GM15510 (cell line): Measurements from ENCODE around the gene C1orf50.

Experiments used
- POLR2A ChIP-seq: IDR thresholded peaks from 3 replicates; pipeline ENCODE4 v1.6.1; 2011; ENCODE audit warnings: borderline replicate concordance; ENCODE audit not compliant: insufficient read length; ENCODE audit errors: extremely low read depth

Gene C1orf50

GRCh38 chr1:42750041-42750440, 17.0 kb upstream of the C1orf50 start:
- no peak for TF ChIP-seq POLR2A

- TF ChIP-seq POLR2A, result no peak
These were observed 14.8 kb upstream of the C1orf50 start for GRCh38 chr1:42752284-42752683.

DNA sequence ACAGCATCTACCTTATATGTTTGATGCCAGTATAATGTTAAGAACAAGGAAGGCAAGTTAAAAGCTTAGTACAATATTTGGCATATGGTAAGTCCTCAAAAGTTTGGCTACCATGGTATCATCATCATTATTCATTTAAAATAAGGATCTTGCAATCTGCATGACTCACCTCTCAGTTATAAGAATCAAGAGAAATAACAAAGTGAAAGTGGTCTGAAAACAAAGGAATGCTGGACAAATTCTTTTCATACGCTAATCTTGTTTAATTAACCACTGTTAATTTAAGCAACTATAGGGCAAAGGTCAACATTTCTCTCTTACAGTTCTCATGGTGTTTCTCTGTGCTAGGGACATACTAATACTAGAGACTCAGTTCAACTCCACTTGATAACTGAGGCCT, 14.0 kb upstream of the C1orf50 start:
- no peak for TF ChIP-seq POLR2A

- no peak for TF ChIP-seq POLR2A
These were observed 9.8 kb upstream of the C1orf50 start for GRCh38 chr1:42756956-42757891.

DNA sequence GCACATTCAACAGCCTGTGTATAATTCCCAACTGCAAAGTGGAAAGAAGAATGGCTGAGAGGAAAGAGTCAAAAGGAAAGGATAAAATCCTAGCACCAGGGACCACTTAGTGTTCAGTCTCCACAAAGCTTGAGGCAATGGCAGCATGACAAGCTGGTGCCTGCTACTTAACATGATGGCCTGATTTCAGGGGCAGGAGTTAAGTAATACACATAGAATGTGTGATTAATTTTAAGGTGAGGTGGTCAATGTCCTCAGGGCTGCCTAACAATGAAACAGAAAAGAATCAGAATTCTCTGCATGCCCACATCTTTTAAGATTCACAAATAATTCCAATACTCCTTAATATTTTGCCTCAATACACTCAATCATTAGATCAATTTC, 9.2 kb upstream of the C1orf50 start:
- no peak for TF ChIP-seq POLR2A

- no peak for TF ChIP-seq POLR2A
These were observed 8.4 kb upstream of the C1orf50 start for GRCh38 chr1:42758641-42759040.

DNA sequence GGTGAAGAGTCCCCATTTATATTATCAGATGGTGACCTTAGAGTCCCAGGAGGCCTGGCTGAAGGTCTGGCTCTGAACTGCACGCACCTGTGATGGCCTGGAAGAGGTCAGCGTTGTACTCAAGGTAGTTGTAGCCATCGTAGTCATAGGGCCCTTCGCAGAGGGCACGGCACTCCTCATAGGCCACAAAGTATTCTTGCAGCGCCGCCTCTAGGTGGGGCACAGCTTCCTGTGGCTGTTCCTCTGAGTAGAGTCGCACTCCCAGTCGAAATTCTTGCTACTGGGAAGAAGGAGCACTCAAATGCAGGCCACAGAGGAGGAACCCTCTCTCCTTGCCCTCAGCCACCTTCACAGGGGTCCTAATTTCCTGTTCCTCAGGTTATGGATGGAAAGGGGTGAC, 7.9 kb upstream of the C1orf50 start:
- no peak for TF ChIP-seq POLR2A

DNA sequence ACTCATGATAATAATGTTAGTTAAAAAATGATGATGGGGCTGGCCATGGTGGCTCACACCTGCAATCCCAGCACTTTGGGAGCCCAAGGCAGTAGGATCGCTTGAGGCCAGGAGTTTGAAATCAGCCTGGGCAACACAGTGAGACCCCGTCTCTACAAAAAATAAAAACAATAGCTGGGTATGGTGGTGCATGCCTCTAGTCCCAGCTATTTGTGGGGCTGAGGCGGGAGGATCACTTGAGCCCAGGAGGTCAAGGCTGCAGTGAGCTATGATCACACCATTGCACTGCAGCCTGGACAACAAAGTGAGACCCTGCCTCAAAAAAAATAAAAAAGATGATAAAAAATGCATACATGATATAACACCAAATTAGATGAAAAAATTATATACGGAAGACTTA, 5.5 kb upstream of the C1orf50 start:
- no peak for TF ChIP-seq POLR2A

DNA sequence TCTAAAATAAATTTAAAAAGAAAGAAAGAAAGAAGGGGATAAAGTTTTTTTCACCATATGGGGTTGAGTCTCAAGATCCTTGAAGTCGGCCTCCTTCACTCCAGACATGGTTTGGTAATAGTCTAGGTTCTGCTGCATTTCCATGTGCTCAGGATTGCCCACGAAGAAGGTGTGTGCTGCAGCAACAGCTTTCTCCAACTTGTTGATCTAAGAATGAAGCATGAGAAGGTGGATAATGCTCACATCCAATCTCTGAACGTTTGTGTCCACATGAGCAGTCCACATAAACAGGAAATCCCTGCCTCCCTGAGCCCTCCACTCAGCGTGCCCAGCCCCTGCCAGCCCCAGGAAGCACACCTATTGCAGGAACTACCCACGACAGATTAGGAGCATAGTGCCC, 4.8 kb upstream of the C1orf50 start:
- no peak for TF ChIP-seq POLR2A

DNA sequence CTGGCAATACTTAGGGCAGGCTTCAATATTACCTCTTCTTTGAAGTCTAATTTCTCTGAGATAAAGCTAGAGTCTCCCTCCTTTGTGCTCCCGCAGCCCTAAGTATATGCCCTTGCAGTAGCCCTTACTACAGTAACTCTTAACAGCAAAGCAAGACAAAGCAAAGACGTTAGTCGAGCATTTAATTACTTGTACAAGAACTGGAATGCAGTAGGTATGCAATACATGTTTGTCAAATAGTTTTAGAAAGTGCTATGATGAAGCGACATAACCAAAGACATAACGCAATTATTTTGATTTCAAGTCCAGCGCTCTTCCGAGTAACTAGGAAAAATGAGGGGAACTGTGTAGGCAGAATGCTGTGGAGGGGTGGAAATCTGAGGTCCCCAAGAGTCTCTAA, 1.8 kb upstream of the C1orf50 start:
- TF ChIP-seq POLR2A, result no peak

DNA sequence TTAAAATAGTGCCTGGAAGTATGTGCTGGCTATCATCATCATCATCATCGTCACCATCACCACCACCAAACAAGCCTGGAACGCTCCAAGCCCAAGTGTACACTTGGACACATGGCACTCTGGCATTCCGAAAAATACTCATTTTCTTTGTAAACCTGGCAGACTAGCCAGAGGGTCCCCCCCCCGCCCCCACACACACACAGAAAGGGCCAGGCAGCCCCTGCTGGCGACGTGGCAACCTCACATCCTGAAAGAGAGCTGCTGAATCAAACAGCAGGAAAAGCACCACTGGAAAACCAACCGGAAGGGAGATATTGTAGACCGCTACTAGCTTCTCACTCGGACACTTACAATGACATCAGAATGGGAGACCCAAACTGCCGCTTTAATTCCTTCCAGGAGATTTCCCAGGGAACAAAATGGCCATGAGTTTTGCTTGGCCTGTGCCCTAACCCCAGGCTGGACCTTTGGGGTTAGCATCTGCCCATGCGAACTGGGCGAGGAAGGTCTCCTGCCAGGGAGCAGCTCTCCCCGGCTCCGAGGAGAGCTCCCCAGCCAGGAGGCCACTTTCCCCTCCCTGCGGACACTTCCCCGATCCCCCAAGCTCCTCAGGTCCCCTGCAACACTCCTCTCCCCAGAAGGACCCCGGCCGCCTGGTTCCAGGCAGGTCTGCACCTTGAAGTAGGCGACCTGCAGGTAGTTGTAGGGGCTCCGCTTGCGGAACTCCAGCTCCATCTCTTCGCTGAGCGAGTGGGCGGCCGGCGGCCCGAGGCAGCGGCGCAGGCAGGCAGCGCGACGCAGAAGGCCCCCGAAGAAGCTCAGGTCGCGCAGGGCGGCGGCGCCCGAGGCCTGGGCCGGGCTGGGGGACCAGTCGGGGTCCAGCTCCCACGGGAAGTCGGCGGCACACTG, 963 bp upstream of the C1orf50 start:
- TF ChIP-seq POLR2A, result no peak

GRCh38 chr1:42767510-42768000, 506 bp downstream of the C1orf50 start:
- no peak for TF ChIP-seq POLR2A

- no peak for TF ChIP-seq POLR2A
These were observed 1.1 kb downstream of the C1orf50 start for GRCh38 chr1:42768172-42768571.

DNA sequence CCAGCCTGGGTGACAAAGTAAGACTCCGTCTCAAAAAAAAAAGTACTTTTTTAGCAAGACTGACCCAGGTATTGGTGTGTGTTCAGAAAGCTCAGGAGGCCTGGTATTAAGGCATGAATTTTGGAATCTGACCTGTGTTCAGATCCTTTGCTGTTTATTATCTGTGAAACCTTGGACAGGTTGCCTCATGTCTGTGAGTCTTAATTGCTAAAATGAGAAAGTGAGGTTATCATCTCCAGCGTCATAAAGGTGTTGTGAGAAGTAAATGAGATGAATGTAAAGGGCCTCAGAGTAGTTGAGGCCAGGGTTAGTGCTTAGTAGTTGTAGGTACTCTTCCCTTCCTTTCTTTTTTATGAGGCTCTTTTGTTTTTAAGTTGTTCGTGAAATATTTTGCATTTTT, 2.8 kb downstream of the C1orf50 start:
- TF ChIP-seq POLR2A, result no peak

- no peak for TF ChIP-seq POLR2A
These were observed 6.4 kb downstream of the C1orf50 start for GRCh38 chr1:42773420-42773819.
